HCT116 (cell line): ENCODE measurements around the gene UBE2E2. TPM values are rescaled to one million over a fixed set of nuclear protein-coding genes. Genes with fewer than 3 reads are reported as not detected.

Experiments
- ATAC-seq: fragments of 200-7000 bp; cut with Tn5 transposase; 2 replicates; pipeline ENCODE4 v1.9.1; 2020; ENCODE audit warnings: mild to moderate bottlenecking, moderate library complexity
- BruUV-seq: library from RNA; stranded (reverse); fragments of 400-500 nt; replicated peaks from 2 replicates; lab custom pipeline; 2021; lab: Mats Ljungman, UMichigan
- CTCF ChIA-PET: fragments of 300-600 bp; sonication (Branson Sonifier 250); formaldehyde crosslinking; loops from one replicate; lab custom pipeline; 2021; ENCODE audit warnings: antibody characterized with exemption; lab: Charles Lee
- POLR2A ChIA-PET: fragments of 300-600, 350-600 bp; sonication (Branson Sonifier 250); formaldehyde crosslinking; loops from one replicate; lab custom pipeline; 2021; ENCODE audit warnings: antibody characterized with exemption; lab: Charles Lee
- RAD21 ChIA-PET, 2 experiments: fragments of 300-600 bp; sonication (Branson Sonifier 250); formaldehyde crosslinking; loops; one replicate each; lab custom pipeline; 2023; ENCODE audit warnings: low total read pairs in 2 of 2; ENCODE audit not compliant: uncharacterized antibody in 2 of 2, unreplicated experiment in 2 of 2, low non-redundant PET in 1 of 2; lab: Charles Lee
- DNase-seq: peaks from one replicate; pipeline ENCODE4 v3.0.0-alpha.2; 2010; ENCODE audit warnings: low read depth, low spot score
- H2AFZ ChIP-seq: fragments of 200-600 bp; shearing (Covaris generic), sonication (generic); 2 replicates; pipeline ENCODE4 v1.6.1; 2017; ENCODE audit warnings: low read depth, mixed run types, mixed read lengths, antibody characterized with exemption, low read length; ENCODE audit not compliant: poor library complexity, severe bottlenecking
- H3K27ac ChIP-seq: 2 replicates; pipeline ENCODE4 v1.5.1; 2012; ENCODE audit warnings: low read depth, low read length
- H3K27me3 ChIP-seq: fragments of 200-600 bp; sonication (generic); 2 replicates; pipeline ENCODE4 v1.6.1; 2016; ENCODE audit warnings: mixed run types, low read length, mixed read lengths; ENCODE audit not compliant: insufficient read depth
- H3K36me3 ChIP-seq, 2 experiments: fragments of 200-500 bp in 1 of 2; fragments of 200-600 bp in 1 of 2; sonication (Bioruptor generic) in 1 of 2; sonication (generic) in 1 of 2; 2 replicates each; pipeline versions ENCODE4 v1.5.1 to v1.6.1; 2014 to 2016; ENCODE audit warnings: low read length in 2 of 2, inconsistent platforms in 1 of 2, mixed read lengths in 1 of 2, mixed run types in 1 of 2; ENCODE audit not compliant: insufficient read depth in 2 of 2, control insufficient read depth in 1 of 2
- H3K4me1 ChIP-seq, 2 experiments: fragments of 200-600 bp in 1 of 2; sonication (generic) in 1 of 2; 2 replicates each; pipeline versions ENCODE4 v1.5.1 to v1.6.1; 2012 to 2017; ENCODE audit warnings: low read length in 2 of 2, inconsistent platforms in 1 of 2, mild to moderate bottlenecking in 1 of 2, mixed read lengths in 1 of 2, mixed run types in 1 of 2, moderate library complexity in 1 of 2; ENCODE audit not compliant: insufficient read depth in 2 of 2, control insufficient read depth in 1 of 2
- H3K4me2 ChIP-seq: fragments of 200-600 bp; sonication (generic); 2 replicates; pipeline ENCODE4 v1.6.1; 2017; ENCODE audit warnings: mixed run types, low read length, mixed read lengths
- H3K4me3 ChIP-seq, 2 experiments: fragments of 200-600 bp in 1 of 2; sonication (generic) in 1 of 2; replicated peaks in 1 of 2; 2 replicates each; pipeline ENCODE4 v1.5.1; 2011 to 2016; ENCODE audit warnings: low read length in 2 of 2, control low read depth in 1 of 2, low read depth in 1 of 2, mild to moderate bottlenecking in 1 of 2, mixed read lengths in 1 of 2, mixed run types in 1 of 2
- H3K79me2 ChIP-seq: fragments of 200-600 bp; sonication (generic); 2 replicates; pipeline ENCODE4 v1.6.1; 2017; ENCODE audit warnings: mild to moderate bottlenecking, mixed run types, low read length, moderate library complexity, mixed read lengths; ENCODE audit not compliant: insufficient read depth
- H3K9ac ChIP-seq: fragments of 200-600 bp; sonication (generic); 2 replicates; pipeline ENCODE4 v1.6.1; 2016; ENCODE audit warnings: low read length, mixed read lengths
- H3K9me2 ChIP-seq: fragments of 200-600 bp; sonication (generic), shearing (Covaris generic); 2 replicates; pipeline ENCODE4 v1.6.1; 2017; ENCODE audit warnings: mixed run types, mild to moderate bottlenecking, moderate library complexity; ENCODE audit not compliant: insufficient read depth
- H3K9me3 ChIP-seq, 2 experiments: fragments of 200-500 bp in 1 of 2; fragments of 200-600 bp in 1 of 2; sonication (Bioruptor generic) in 1 of 2; sonication (generic) in 1 of 2; 2 replicates each; pipeline ENCODE4 v1.6.1; 2014 to 2017; ENCODE audit warnings: low read length in 2 of 2, mixed read lengths in 2 of 2, inconsistent platforms in 1 of 2, low read depth in 1 of 2, mild to moderate bottlenecking in 1 of 2, mixed run types in 1 of 2, moderate library complexity in 1 of 2; ENCODE audit not compliant: control insufficient read depth in 1 of 2, insufficient read depth in 1 of 2
- H4K20me1 ChIP-seq: fragments of 200-600 bp; sonication (generic), shearing (Covaris generic); 2 replicates; pipeline ENCODE4 v1.6.1; 2017; ENCODE audit warnings: mixed run types, mild to moderate bottlenecking, moderate library complexity; ENCODE audit not compliant: insufficient read depth
- POLR2A ChIP-seq: IDR thresholded peaks from 2 replicates; pipeline ENCODE4 v1.7.0; 2011; ENCODE audit warnings: borderline replicate concordance; ENCODE audit not compliant: insufficient read depth, insufficient read length; ENCODE audit errors: extremely low read depth
- POLR2AphosphoS5 ChIP-seq: IDR thresholded peaks from 2 replicates; pipeline ENCODE4 v1.6.1; 2011; ENCODE audit warnings: mild to moderate bottlenecking, low read depth, low read length, moderate library complexity
- SRF ChIP-seq: IDR thresholded peaks from 2 replicates; pipeline ENCODE4 v1.6.1; 2012; ENCODE audit warnings: low read depth
- ZNF274 ChIP-seq: fragments of 200-500 bp; sonication (Bioruptor generic); IDR thresholded peaks from 2 replicates; pipeline ENCODE4 v1.6.1; 2014; ENCODE audit warnings: mild to moderate bottlenecking, low read depth, low read length, inconsistent platforms
- intact Hi-C: fragments of 100-400 bp; cut with micrococcal nuclease; formaldehyde crosslinking; loops from 2 replicates; pipeline ENCODE4 v1.10.0; 2022
- total RNA-seq: library from RNA; stranded (reverse); gene quantifications from one replicate; pipeline ENCODE4 v1.2.1, GENCODE V29; 2021; ENCODE audit not compliant: unreplicated experiment
- TF ChIP-seq, protein P1 (sequence below): IDR thresholded peaks from 2 replicates; pipeline ENCODE4 v1.6.1; 2012; ENCODE audit warnings: low read depth
- TF ChIP-seq, protein P2 (sequence below): IDR thresholded peaks from 2 replicates; pipeline ENCODE4 v1.6.1; 2011; ENCODE audit warnings: mild to moderate bottlenecking, low read length, moderate library complexity; ENCODE audit not compliant: insufficient replicate concordance; ENCODE audit errors: extremely low read depth

UBE2E2 gene
- total RNA-seq, 1 experiment from 2014 or later, result 21.4 TPM

GRCh38 chr3:23238156-23238555, 35.0 kb downstream of the UBE2E2 start:
- BruUV-seq, result no TSS peak
- H3K36me3 ChIP-seq, result no peaks in the 10 kb centered on the region
- H2AFZ ChIP-seq, result no peak overlapping the region

DNA sequence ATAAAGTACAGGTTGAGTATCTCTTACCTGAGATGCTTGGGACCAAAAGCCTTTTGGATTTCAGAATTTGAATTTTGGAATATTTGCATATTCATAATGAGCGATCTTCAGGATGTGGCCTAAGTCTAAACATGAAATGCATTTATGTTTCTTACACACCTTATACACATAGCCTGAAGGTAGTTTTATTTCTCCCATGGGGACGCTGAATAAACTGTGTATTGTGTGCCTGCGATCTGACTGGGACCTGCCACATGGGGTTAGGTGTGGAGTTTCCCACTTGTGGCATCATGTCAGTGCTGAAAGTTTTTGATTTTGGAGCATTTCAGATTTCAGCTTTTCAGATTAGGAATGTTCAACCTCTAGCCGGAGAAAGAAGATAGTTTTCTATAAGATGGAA, 35.5 kb downstream of the UBE2E2 start:
- no peaks in the 10 kb centered on the region for H3K36me3 ChIP-seq
- H3K79me2 ChIP-seq, result no peaks in the 10 kb centered on the region
- no peaks in the 10 kb centered on the region for H3K9me2 ChIP-seq
- ChIA-PET RAD21 (no interaction called here), CTCF (no interaction called here), POLR2A (no interaction called here)
- H3K4me1 ChIP-seq, result peaks cover 3 to 11% of the 10 kb centered on the region in 2 experiments; a peak in 3 of 4 replicates
- H3K9me3 ChIP-seq, result no peaks in the 10 kb centered on the region
- no peak overlapping the region for H2AFZ ChIP-seq
- H3K4me3 ChIP-seq, result no peak overlapping the region
- DNase-seq (no peak), ATAC-seq (no peak)
- intact Hi-C loops, result no loop called here
- BruUV-seq, result no TSS peak
- H3K27me3 ChIP-seq, result no peaks in the 10 kb centered on the region
- no peak overlapping the region for H3K9ac ChIP-seq
- H3K27ac ChIP-seq, result no peak overlapping the region
- H3K4me2 ChIP-seq, result no peak overlapping the region
- TF ChIP-seq, protein P1, sequence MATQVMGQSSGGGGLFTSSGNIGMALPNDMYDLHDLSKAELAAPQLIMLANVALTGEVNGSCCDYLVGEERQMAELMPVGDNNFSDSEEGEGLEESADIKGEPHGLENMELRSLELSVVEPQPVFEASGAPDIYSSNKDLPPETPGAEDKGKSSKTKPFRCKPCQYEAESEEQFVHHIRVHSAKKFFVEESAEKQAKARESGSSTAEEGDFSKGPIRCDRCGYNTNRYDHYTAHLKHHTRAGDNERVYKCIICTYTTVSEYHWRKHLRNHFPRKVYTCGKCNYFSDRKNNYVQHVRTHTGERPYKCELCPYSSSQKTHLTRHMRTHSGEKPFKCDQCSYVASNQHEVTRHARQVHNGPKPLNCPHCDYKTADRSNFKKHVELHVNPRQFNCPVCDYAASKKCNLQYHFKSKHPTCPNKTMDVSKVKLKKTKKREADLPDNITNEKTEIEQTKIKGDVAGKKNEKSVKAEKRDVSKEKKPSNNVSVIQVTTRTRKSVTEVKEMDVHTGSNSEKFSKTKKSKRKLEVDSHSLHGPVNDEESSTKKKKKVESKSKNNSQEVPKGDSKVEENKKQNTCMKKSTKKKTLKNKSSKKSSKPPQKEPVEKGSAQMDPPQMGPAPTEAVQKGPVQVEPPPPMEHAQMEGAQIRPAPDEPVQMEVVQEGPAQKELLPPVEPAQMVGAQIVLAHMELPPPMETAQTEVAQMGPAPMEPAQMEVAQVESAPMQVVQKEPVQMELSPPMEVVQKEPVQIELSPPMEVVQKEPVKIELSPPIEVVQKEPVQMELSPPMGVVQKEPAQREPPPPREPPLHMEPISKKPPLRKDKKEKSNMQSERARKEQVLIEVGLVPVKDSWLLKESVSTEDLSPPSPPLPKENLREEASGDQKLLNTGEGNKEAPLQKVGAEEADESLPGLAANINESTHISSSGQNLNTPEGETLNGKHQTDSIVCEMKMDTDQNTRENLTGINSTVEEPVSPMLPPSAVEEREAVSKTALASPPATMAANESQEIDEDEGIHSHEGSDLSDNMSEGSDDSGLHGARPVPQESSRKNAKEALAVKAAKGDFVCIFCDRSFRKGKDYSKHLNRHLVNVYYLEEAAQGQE, result no peak
- no peak for TF ChIP-seq POLR2A
- TF ChIP-seq, protein P2, sequence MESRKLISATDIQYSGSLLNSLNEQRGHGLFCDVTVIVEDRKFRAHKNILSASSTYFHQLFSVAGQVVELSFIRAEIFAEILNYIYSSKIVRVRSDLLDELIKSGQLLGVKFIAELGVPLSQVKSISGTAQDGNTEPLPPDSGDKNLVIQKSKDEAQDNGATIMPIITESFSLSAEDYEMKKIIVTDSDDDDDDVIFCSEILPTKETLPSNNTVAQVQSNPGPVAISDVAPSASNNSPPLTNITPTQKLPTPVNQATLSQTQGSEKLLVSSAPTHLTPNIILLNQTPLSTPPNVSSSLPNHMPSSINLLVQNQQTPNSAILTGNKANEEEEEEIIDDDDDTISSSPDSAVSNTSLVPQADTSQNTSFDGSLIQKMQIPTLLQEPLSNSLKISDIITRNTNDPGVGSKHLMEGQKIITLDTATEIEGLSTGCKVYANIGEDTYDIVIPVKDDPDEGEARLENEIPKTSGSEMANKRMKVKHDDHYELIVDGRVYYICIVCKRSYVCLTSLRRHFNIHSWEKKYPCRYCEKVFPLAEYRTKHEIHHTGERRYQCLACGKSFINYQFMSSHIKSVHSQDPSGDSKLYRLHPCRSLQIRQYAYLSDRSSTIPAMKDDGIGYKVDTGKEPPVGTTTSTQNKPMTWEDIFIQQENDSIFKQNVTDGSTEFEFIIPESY, result no peak
- no peak for TF ChIP-seq SRF
- TF ChIP-seq ZNF274, result no peak
- TF ChIP-seq, all 23 proteins: peak for 0
- H4K20me1 ChIP-seq, result 0 out of 2 replicates have a peak, but pooled peaks cover 4% of the 10 kb centered on the region

More at GRCh38 chr3:23238156-23238555, 35.0 kb downstream of the UBE2E2 start:
- no peak overlapping the region for H3K9ac ChIP-seq
- POLR2A ChIA-PET, result no interaction called here
- H3K79me2 ChIP-seq, result no peaks in the 10 kb centered on the region
- intact Hi-C loops, result no loop called here
- no peak overlapping the region for H3K4me2 ChIP-seq
- H3K27me3 ChIP-seq, result no peaks in the 10 kb centered on the region
- no peaks in the 10 kb centered on the region for H3K9me3 ChIP-seq
- no peaks in the 10 kb centered on the region for H3K9me2 ChIP-seq
- no peak overlapping the region for H3K27ac ChIP-seq
- H4K20me1 ChIP-seq, result no peaks in the 10 kb centered on the region
- ATAC-seq (no peak), DNase-seq (no peak)
- RAD21 ChIA-PET, result no interaction called here
- H3K4me3 ChIP-seq, result no peak overlapping the region
- H3K4me1 ChIP-seq, result peaks cover 3 to 11% of the 10 kb centered on the region in 2 experiments; a peak in 3 of 4 replicates
- no peak for TF ChIP-seq POLR2AphosphoS5
- CTCF ChIA-PET, result no interaction called here
